CD4-positive, alpha-beta T cell (primary cell): ENCODE data around the gene PKIB. TPM values are rescaled to one million over a fixed set of nuclear protein-coding genes. Genes with fewer than 3 reads are reported as not detected.
A peak's percentile ranks its signal among the peaks of the same experiment; 100 is the strongest.

ENCODE experiments used
- ATAC-seq: fragments of 200-7000 bp; cut with Tn5 transposase; one replicate; pipeline ENCODE4 v1.10.0; 2022; ENCODE audit warnings: mild to moderate bottlenecking; ENCODE audit not compliant: poor library complexity
- CTCF ChIA-PET: fragments of 350-600 bp; sonication (Branson Sonifier 250); formaldehyde crosslinking; loops from one replicate; lab custom pipeline; 2021; ENCODE audit warnings: antibody characterized with exemption, inconsistent platforms; lab: Charles Lee
- POLR2A ChIA-PET: fragments of 350-600 bp; sonication (Branson Sonifier 250); formaldehyde crosslinking; loops from one replicate; lab custom pipeline; 2021; ENCODE audit warnings: antibody characterized with exemption, inconsistent platforms; lab: Charles Lee
- DNase-seq, 14 experiments: peaks; one replicate each; pipeline ENCODE4 v3.0.0-alpha.2; 2013 to 2020; ENCODE audit warnings: mixed read lengths in 2 of 14
- H3K27ac ChIP-seq, 2 donors: one replicate each; pipeline versions ENCODE4 v1.5.1 to v1.7.0; 2013; ENCODE audit warnings: low read length in 2 of 2, low read depth in 1 of 2, mild to moderate bottlenecking in 1 of 2
- H3K27me3 ChIP-seq, 2 experiments: 1 replicate in 1 of 2; 2 replicates in 1 of 2; pipeline versions ENCODE4 v1.6.1 to v1.7.0; 2013; ENCODE audit warnings: low read length in 2 of 2, control low read depth in 1 of 2, mild to moderate bottlenecking in 1 of 2, moderate library complexity in 1 of 2; ENCODE audit not compliant: insufficient read depth in 2 of 2, control insufficient read depth in 1 of 2
- H3K36me3 ChIP-seq: one replicate; pipeline ENCODE4 v1.6.1; 2013; ENCODE audit warnings: low read length, control low read depth; ENCODE audit not compliant: insufficient read depth
- H3K4me1 ChIP-seq: one replicate; pipeline ENCODE4 v1.6.1; 2013; ENCODE audit warnings: low read length, control low read depth; ENCODE audit not compliant: insufficient read depth
- H3K4me3 ChIP-seq: one replicate; pipeline ENCODE4 v1.5.1; 2013; ENCODE audit warnings: mild to moderate bottlenecking, low read length, moderate library complexity
- H3K9me3 ChIP-seq, 2 experiments: 1 replicate in 1 of 2; 2 replicates in 1 of 2; pipeline versions ENCODE4 v1.6.1 to v1.7.0; 2013; ENCODE audit warnings: low read length in 2 of 2, mild to moderate bottlenecking in 2 of 2, control low read depth in 1 of 2, moderate library complexity in 1 of 2; ENCODE audit not compliant: control insufficient read depth in 1 of 2, insufficient read depth in 1 of 2
- H3K27ac Mint-ChIP-seq: one replicate; pipeline ENCODE4 v1.8.0; 2020; ENCODE audit warnings: mixed read lengths
- H3K27me3 Mint-ChIP-seq: one replicate; pipeline ENCODE4 v1.8.0; 2021; ENCODE audit warnings: mixed read lengths
- H3K36me3 Mint-ChIP-seq: one replicate; pipeline ENCODE4 v1.8.0; 2021; ENCODE audit warnings: low read depth, mixed read lengths
- H3K4me1 Mint-ChIP-seq: one replicate; pipeline ENCODE4 v1.8.0; 2021; ENCODE audit warnings: low read depth, mixed read lengths
- H3K4me3 Mint-ChIP-seq: one replicate; pipeline ENCODE4 v1.8.0; 2020; ENCODE audit warnings: mild to moderate bottlenecking, mixed read lengths
- H3K9me3 Mint-ChIP-seq: one replicate; pipeline ENCODE4 v1.8.0; 2020; ENCODE audit warnings: mixed read lengths
- CTCF ChIP-seq: fragments of 200-600 bp; IDR thresholded peaks from one replicate; pipeline ENCODE4 v1.8.0; 2022; ENCODE audit warnings: antibody characterized with exemption, mild to moderate bottlenecking
- intact Hi-C, 2 experiments: fragments of 100-400 bp; cut with DNase I in 1 of 2; cut with micrococcal nuclease in 1 of 2; formaldehyde crosslinking; loops; one replicate each; pipeline versions ENCODE4 v1.15.1 to v1.9.0; 2023 to 2025; cut with DNase I, micrococcal nuclease
- total RNA-seq, 174 experiments: library from RNA in 2 of 174; stranded (reverse) in 2 of 174; gene quantifications; one replicate each; pipeline ENCODE4 v1.2.3 and lab custom pipeline; 2021 to 2026

The PKIB gene
- total RNA-seq, 2 experiments from 2014 or later, result 0.47 to 1.1 TPM

GRCh38 chr6:122730775-122731386 is 120.7 kb downstream of the PKIB start:
- DNase-seq, result peak in 3 of 14 experiments; percentile 20 to 38 (median 30)
- H3K27me3 ChIP-seq, result no peaks in the 10 kb centered on the region
- Mint-ChIP-seq H3K27me3 (peaks cover 5% of the 10 kb centered on the region), H3K4me3 (no peak overlapping the region), H3K36me3 (no peaks in the 10 kb centered on the region), H3K4me1 (no peaks in the 10 kb centered on the region), H3K9me3 (no peaks in the 10 kb centered on the region), H3K27ac (no peak overlapping the region)
- H3K4me1 ChIP-seq, result no peaks in the 10 kb centered on the region
- H3K9me3 ChIP-seq, result no peaks in the 10 kb centered on the region
- ChIA-PET POLR2A (no interaction called here), CTCF (no interaction called here)
- intact Hi-C loops, result loop anchor here (1.0 to 5.0 kb wide), 2 partner anchors 108 to 586 kb away; no protein-coding TSS in a partner anchor
- no peak overlapping the region for H3K4me3 ChIP-seq
- TF ChIP-seq CTCF, result peak; percentile 63
- no peak overlapping the region for H3K27ac ChIP-seq
- no peaks in the 10 kb centered on the region for H3K36me3 ChIP-seq
- no peak for ATAC-seq

- no peaks in the 10 kb centered on the region for H3K36me3 ChIP-seq
- ATAC-seq, result no peak
- no peak for DNase-seq
- H3K4me1 Mint-ChIP-seq, result no peaks in the 10 kb centered on the region
- ChIA-PET CTCF (no interaction called here), POLR2A (no interaction called here)
- no peak overlapping the region for H3K4me3 Mint-ChIP-seq
- H3K27me3 ChIP-seq, result no peaks in the 10 kb centered on the region
- no peaks in the 10 kb centered on the region for H3K9me3 ChIP-seq
- intact Hi-C loops, result loop anchor here (5.0 kb wide), 1 partner anchor 584 kb away; no protein-coding TSS in a partner anchor
- TF ChIP-seq CTCF, result no peak
- no peak overlapping the region for H3K4me3 ChIP-seq
- no peaks in the 10 kb centered on the region for H3K27me3 Mint-ChIP-seq
- no peaks in the 10 kb centered on the region for H3K36me3 Mint-ChIP-seq
- no peak overlapping the region for H3K27ac ChIP-seq
- H3K4me1 ChIP-seq, result no peaks in the 10 kb centered on the region
- H3K9me3 Mint-ChIP-seq, result no peaks in the 10 kb centered on the region
- no peak overlapping the region for H3K27ac Mint-ChIP-seq
Observed at GRCh38 chr6:122733259-122733658, 123.1 kb downstream of the PKIB start.

- H3K27ac Mint-ChIP-seq, result no peak overlapping the region
Observed at GRCh38 chr6:122734529-122735395, 124.6 kb downstream of the PKIB start.

More at GRCh38 chr6:122734529-122735395, 124.6 kb downstream of the PKIB start:
- no peak for TF ChIP-seq CTCF
- Histone ChIP-seq H3K27me3 (no peaks in the 10 kb centered on the region), H3K4me3 (no peak overlapping the region), H3K4me1 (no peaks in the 10 kb centered on the region), H3K27ac (no peak overlapping the region), H3K9me3 (no peaks in the 10 kb centered on the region), H3K36me3 (no peaks in the 10 kb centered on the region)
- Mint-ChIP-seq H3K36me3 (no peaks in the 10 kb centered on the region), H3K4me3 (no peak overlapping the region), H3K4me1 (no peaks in the 10 kb centered on the region), H3K9me3 (no peaks in the 10 kb centered on the region), H3K27me3 (no peaks in the 10 kb centered on the region)
- DNase-seq (no peak), ATAC-seq (no peak)
- intact Hi-C loops, result loop anchor here (5.0 kb wide), 1 partner anchor 583 kb away; no protein-coding TSS in a partner anchor
- CTCF ChIA-PET, result no interaction called here
- POLR2A ChIA-PET, result no interaction called here
